PC-3 (cell line): ENCODE results near the gene GPC5.

ENCODE experiments used
- CTCF ChIP-seq: fragments of 300-600 bp; sonication (generic); conservative IDR thresholded peaks from 2 replicates; pipeline ENCODE4 v1.5.1; 2017; ENCODE audit warnings: antibody characterized with exemption, low read depth, mild to moderate bottlenecking, low read length
- EZH2 ChIP-seq: fragments of 300-600 bp; sonication (generic); IDR thresholded peaks from one replicate; pipeline ENCODE4 v1.6.1; 2017; ENCODE audit warnings: antibody characterized with exemption, mild to moderate bottlenecking, low read length; ENCODE audit not compliant: unreplicated experiment

- TF ChIP-seq CTCF, result no peak
- no peak for TF ChIP-seq EZH2
Measured at GRCh38 chr13:92842145-92842544, 1443.7 kb downstream of the GPC5 start.
